BE2C (cell line): Measurements from ENCODE around the gene UCHL3.

Experiments used
- DNase-seq: peaks from one replicate; pipeline ENCODE4 v3.0.0-alpha.2; 2020
- H3K27me3 ChIP-seq: fragments of 250-450 bp; sonication (Bioruptor Pico); 2 replicates; pipeline ENCODE4 v1.5.1; 2020; ENCODE audit warnings: mild to moderate bottlenecking
- H3K36me3 ChIP-seq: fragments of 250-450 bp; sonication (Bioruptor Pico); 2 replicates; pipeline ENCODE4 v1.5.1; 2020; ENCODE audit warnings: mild to moderate bottlenecking
- H3K4me1 ChIP-seq: fragments of 250-450 bp; sonication (Bioruptor Pico); 2 replicates; pipeline ENCODE4 v1.5.1; 2020
- H3K4me3 ChIP-seq: 2 replicates; pipeline ENCODE4 v1.5.1; 2011; ENCODE audit warnings: low read depth, low read length
- H3K9me3 ChIP-seq: fragments of 250-450 bp; sonication (Bioruptor Pico); 2 replicates; pipeline ENCODE4 v1.5.1; 2020
- TF ChIP-seq, protein P1 (sequence below): IDR thresholded peaks from 2 replicates; pipeline ENCODE4 v1.5.1; 2012; ENCODE audit warnings: mild to moderate bottlenecking, low read depth, low read length

UCHL3 gene

DNA sequence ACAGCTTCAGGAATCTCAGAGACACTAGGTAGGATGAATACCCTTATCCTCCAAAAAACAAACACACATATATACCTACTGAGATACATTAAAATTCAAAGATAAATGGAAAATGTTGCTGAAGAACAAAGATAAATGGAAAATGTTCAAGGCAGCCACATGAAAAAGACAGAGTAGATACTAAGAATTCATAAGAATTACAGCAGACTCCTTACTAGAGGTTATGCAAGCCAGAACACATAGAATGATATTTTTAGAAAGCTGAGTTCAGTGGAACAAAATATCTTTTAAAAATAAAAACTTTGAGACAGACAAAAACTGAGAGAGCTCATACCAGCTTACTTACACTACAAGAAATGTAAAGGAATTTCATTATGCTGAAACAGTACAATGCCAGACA lies 35.6 kb downstream of the UCHL3 start:
- H3K27me3 ChIP-seq: no peaks in the 10 kb centered on the region
- DNase-seq: no peak
- peaks cover 15% of the 10 kb centered on the region for H3K36me3 ChIP-seq
- no peaks in the 10 kb centered on the region for H3K4me1 ChIP-seq
- no peaks in the 10 kb centered on the region for H3K9me3 ChIP-seq
- no peak overlapping the region for H3K4me3 ChIP-seq
- TF ChIP-seq, protein P1, sequence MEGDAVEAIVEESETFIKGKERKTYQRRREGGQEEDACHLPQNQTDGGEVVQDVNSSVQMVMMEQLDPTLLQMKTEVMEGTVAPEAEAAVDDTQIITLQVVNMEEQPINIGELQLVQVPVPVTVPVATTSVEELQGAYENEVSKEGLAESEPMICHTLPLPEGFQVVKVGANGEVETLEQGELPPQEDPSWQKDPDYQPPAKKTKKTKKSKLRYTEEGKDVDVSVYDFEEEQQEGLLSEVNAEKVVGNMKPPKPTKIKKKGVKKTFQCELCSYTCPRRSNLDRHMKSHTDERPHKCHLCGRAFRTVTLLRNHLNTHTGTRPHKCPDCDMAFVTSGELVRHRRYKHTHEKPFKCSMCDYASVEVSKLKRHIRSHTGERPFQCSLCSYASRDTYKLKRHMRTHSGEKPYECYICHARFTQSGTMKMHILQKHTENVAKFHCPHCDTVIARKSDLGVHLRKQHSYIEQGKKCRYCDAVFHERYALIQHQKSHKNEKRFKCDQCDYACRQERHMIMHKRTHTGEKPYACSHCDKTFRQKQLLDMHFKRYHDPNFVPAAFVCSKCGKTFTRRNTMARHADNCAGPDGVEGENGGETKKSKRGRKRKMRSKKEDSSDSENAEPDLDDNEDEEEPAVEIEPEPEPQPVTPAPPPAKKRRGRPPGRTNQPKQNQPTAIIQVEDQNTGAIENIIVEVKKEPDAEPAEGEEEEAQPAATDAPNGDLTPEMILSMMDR: no peak

DNA sequence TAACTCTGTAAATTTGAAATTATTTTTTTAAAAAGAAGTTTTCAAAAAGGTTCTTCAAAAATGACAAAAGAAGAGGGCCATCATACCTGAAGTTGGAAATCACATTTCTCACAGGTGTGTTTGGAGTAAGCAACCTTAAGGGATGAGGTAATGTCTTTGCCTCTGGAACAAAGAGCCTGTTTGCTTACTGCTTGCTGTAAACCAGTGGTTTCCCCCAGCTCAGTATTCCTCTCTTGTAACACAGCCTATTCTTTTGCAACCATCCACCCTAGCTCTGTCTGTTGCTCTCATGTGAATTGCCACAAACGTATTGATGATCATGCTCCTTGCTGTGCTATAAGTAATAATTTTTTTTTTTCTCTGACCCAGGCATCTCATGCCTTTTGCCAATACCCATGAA lies 38.1 kb downstream of the UCHL3 start:
- TF ChIP-seq, protein P1: no peak
- Histone ChIP-seq H3K27me3 (no peaks in the 10 kb centered on the region), H3K9me3 (no peaks in the 10 kb centered on the region), H3K36me3 (peaks cover 14% of the 10 kb centered on the region), H3K4me3 (no peak overlapping the region), H3K4me1 (no peaks in the 10 kb centered on the region)
- no peak for DNase-seq

DNA sequence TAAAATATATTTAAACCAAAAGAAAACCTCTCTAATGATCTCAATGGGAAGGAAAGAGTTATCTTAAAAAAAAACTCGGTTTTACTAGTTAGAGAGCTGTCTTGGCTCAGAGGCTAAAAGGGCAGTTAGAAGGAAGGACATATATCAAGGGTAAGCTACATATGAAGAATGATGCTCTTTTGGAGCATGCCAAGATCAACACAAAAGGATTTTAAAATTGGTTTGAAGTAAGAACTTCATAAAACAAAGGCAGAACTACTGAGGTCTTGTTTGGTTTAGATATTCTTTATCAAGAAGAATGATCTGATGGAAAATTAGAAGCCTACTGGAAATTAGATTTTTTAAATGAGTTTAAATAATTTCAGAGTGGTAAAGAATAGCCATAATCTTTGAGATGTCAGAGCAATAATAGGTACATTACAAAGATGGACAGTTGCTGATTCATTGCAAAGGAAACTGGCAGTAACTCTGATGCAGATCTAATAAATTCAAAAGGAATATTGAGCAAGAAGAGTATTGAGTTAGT lies 47.1 kb downstream of the UCHL3 start:
- Histone ChIP-seq H3K4me1 (no peaks in the 10 kb centered on the region), H3K9me3 (no peaks in the 10 kb centered on the region), H3K4me3 (no peak overlapping the region), H3K27me3 (no peaks in the 10 kb centered on the region), H3K36me3 (peaks cover 3% of the 10 kb centered on the region; the same call in 1 of the 2 replicates)
- TF ChIP-seq, protein P1: no peak
- DNase-seq: no peak

DNA sequence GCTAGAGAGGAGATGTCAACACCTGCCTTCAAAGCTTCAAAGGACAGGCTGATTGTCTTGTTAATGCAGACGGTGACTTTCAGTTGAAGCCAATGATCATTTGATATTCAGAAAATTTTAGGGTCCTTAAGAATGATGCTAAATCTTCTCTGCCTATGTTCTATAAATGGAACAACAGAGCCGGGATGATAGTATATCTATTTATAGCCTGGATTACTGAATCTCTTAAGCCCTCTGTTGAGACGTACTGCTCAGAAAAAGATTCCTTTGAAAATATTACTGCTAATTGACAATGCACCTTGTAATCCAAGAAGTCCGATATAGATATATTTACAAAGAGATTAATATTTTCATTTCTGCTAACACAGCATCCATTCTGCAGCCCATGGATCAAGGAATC lies 50.8 kb downstream of the UCHL3 start:
- H3K36me3 ChIP-seq: peaks cover 3% of the 10 kb centered on the region
- no peaks in the 10 kb centered on the region for H3K9me3 ChIP-seq
- H3K4me3 ChIP-seq: no peak overlapping the region
- H3K4me1 ChIP-seq: no peaks in the 10 kb centered on the region
- DNase-seq: no peak
- TF ChIP-seq, protein P1: no peak
- no peaks in the 10 kb centered on the region for H3K27me3 ChIP-seq

DNA sequence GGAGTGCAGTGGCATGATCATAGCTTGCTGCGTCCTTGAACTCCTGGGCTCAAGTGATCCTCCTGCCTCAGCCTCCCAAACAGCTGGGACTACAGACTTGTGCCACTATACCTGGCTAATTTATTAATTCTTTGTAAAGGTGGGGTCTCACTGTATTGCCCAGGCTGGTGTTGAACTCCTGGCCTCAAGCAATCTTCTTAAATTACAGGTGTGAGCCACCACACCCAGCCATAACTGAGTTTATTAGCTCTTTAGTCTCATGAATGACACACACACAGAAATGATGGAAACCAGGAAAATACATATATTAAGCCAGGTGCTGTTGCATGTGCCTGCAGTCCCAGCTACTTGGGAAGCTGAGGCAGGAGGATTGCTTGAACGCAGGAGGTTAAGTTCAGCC lies 53.4 kb downstream of the UCHL3 start:
- H3K4me1 ChIP-seq: no peaks in the 10 kb centered on the region

DNA sequence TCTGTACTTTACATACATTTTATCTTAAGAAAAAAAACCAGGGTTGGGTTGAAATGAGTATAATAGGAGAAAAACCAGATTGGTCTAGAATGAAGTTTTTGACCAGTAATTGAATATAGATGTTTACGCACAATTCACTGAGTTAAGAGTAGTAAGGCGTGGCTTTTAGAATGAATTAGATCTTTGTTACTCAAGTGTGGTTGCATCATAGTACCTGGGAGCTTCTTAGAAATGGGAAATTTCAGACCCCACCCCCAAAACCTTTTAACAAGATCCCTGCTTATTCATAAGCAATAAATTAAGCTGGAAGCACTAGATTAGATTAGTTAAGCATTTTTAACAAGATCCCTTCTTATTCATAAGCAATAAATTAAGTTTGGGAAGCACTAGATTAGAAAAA lies 57.9 kb downstream of the UCHL3 start:
- no peaks in the 10 kb centered on the region for H3K27me3 ChIP-seq
- no peaks in the 10 kb centered on the region; the same call in 1 of the 2 replicates for H3K4me1 ChIP-seq
- no peak for DNase-seq
- peaks cover 5% of the 10 kb centered on the region for H3K36me3 ChIP-seq
- TF ChIP-seq, protein P1: no peak
- H3K4me3 ChIP-seq: no peak overlapping the region
- H3K9me3 ChIP-seq: no peaks in the 10 kb centered on the region

More for the DNA sequence above, 53.4 kb downstream of the UCHL3 start:
- H3K27me3 ChIP-seq: no peaks in the 10 kb centered on the region
- H3K9me3 ChIP-seq: no peaks in the 10 kb centered on the region
- TF ChIP-seq, protein P1: no peak
- no peak for DNase-seq
- H3K4me3 ChIP-seq: no peak overlapping the region
- H3K36me3 ChIP-seq: peaks cover 7% of the 10 kb centered on the region
